Hematopoietic multipotent progenitor cell (in vitro differentiated cells): ENCODE measurements around the gene ALDH3B2. TPM values are rescaled to one million over a fixed set of nuclear protein-coding genes. Genes with fewer than 3 reads are reported as not detected.
"Not testable (repeated sequence)": the region's sequence is repeated elsewhere in the genome, so short reads cannot be mapped to it uniquely, and the experiment has no call there.

ENCODE experiments used
- DNase-seq, 3 donors: peaks; one replicate each; pipeline ENCODE4 v3.0.0-alpha.2; 2011 to 2015; ENCODE audit warnings: low read depth in 2 of 3, low spot score in 2 of 3
- total RNA-seq: library from RNA; depleted of rRNA; stranded (reverse); fragments of >200 nt; gene quantifications from one replicate; pipeline ENCODE4 v1.2.3, GENCODE V29; 2012

Gene ALDH3B2, protein sequence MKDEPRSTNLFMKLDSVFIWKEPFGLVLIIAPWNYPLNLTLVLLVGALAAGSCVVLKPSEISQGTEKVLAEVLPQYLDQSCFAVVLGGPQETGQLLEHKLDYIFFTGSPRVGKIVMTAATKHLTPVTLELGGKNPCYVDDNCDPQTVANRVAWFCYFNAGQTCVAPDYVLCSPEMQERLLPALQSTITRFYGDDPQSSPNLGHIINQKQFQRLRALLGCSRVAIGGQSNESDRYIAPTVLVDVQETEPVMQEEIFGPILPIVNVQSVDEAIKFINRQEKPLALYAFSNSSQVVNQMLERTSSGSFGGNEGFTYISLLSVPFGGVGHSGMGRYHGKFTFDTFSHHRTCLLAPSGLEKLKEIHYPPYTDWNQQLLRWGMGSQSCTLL
- total RNA-seq = under 0.01 TPM

DNA sequence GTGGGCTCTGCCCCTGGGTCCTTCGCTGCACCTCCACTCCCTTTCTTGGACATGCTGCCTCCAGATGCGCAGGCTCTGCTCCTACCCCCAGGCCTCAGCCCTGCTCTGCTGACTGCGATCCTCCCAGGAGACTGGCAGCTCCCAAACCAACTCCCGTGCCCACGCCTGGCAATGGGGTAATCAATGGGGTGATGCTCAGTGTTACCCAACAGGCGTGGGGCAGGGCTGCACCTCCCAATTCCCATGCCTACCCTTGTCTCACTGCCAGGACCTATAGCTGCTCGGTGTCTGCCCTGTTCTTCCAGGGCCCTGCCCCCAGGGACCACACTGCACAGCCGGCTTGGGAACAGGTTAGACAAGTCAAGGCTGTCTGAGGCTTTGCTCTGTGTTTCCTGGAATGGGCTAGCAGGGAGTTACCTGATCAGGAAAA lies at the start of gene ALDH3B2:
ALDH3B2 (minus strand) TSS at position 182 of the 430 bp plus-strand sequence. CDS start 7,688 bp downstream, outside the sequence.
- no peak for DNase-seq

DNA sequence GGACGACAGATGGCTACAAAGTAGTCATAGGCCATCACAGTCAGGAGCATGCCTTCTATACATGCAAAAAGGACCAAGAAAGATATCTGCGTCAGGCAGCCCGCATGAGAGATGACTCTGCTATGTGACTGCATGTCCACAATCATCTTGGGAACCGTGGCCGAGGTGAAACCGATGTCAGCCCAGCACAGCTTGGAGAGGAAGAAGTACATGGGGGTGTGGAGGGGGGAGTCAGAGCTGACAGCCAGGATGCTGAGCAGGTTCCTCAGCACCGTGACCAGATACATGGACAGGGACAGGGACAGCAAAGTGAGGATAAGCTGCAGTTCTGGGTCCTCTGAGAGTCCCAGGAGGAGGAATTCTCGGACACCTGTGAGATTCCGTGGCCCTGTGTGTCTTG lies 48.6 kb upstream of the ALDH3B2 start:
- DNase-seq = not testable (repeated sequence)

DNA sequence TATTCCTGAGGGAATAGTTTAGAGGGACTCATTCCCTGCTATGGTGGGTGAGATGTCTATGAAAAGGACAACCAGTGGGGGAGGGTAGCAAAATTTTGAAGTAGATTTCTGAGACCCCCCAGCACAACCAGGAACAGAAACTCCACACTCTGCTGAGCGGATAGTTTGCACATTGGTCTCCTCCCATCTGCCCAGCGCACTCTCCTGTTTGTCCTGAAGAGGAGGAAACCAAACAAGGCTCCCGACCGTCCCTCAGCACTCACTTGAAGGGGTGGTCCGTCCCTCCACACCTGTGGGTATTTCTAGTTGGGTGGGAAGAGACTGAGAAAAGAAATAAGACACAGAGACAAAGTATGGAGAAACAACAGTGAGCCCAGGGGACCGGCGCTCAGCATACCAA lies 41.8 kb upstream of the ALDH3B2 start:
- DNase-seq = not testable (repeated sequence)

DNA sequence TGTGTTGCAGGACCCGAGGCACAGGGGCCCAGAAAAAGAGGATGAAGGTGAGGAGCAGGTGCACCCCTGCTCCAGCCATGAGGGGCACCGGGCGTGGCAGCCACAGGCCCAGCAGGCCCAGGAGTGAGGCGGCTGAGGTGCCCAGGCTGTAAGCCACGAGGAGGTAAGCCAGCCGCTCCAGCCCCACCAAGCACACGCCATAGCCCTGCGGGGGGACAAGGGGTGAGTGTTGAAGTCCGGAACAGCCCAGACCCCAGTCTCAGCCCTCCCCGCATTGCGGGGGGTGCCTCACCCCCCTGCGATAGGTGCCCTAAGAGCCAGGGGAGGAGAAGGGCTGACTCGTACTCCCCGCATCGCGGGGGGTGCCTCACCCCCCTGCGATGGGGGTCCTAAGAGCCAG lies 41.4 kb upstream of the ALDH3B2 start:
- DNase-seq = not testable (repeated sequence)

DNA sequence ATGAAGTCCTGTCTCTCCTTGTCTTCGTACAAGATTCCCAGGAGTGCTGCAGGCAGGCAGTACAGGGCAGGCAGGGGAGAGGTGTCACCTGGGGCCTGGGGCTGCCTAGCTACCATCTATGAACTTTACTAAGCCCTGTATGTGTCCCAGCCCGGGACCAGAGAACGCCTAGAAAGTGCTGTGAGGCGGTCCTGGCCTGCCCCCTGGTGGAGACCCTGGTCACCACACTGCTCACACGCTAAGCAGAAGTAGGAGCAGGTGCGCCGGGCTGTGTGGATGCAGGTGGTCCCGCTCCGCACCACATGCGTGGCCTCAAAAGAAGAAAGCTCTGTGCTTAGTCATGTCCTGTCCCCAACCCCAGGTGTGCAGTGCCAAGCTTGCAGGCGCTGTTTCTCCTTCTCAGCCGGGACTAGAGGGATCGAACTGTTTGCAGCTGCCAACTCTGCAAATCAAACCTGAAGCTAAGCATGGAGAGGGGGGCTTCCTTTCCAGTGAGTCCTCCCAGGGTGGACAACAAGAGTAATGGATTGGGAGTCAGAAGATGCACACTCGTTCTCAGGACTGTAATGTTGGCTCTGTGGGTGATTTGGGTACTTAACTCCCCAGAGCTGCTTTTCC lies 39.6 kb upstream of the ALDH3B2 start:
- not testable (repeated sequence) for DNase-seq

DNA sequence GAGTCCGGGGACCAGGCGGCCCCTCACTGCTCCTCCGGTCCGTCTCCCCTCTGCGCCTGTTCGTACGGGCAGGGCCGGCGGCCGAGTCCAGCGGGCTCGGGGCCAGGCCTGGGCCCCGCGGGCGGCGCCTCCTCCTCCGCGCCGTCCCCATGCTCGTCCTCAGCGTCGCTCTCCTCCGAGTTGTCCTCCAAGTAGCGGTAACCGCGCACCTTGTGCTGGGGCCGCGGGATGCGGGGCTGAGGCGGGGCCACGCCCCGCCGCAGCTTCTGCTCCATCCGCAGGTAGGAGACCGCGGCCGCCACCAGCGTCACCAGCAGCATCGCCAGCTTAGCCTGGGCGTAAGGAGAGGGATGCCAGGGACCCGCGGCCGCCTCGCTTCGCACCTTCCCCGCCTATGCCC lies 37.3 kb upstream of the ALDH3B2 start:
- not testable (repeated sequence) for DNase-seq

DNA sequence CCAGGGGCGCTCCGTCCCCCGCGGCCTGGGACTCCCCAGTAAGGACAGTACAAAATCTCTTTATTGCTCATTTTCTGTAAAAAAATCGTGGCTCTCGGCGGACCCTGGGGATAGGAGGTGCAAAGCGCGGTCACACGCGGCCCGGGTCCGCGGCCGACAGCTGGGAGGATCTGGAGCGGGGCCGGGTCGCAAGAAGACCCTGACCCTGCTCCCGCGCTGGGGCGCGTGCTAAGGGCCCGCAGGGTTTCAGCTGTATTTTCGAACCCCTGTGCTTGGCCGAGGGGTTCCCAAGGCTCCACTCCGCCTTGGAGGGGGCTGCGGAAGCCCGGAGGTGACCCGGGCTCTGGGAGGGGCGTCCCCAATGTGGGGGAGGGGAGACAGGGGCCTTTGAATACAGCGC lies 36.8 kb upstream of the ALDH3B2 start:
- not testable (repeated sequence) for DNase-seq

DNA sequence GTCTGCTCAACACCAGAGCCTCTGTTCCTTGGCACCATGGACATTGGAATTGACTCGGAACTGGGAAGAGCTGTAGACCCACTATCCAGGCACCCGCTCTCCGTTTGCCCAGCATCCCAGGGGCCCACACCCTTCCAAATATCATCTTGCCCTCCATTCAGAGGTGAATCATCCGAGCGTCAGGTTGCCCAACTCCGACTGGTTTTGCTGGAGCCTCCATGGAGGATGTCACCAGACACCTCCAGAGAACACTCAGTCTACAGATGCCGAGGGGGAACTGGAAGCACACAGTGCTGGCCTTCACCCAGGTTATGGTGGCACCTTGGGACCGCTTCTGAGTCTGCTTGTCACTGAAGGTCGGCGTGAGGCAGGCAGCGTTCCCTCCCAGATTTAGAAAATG lies 35.4 kb upstream of the ALDH3B2 start:
- not testable (repeated sequence) for DNase-seq

DNA sequence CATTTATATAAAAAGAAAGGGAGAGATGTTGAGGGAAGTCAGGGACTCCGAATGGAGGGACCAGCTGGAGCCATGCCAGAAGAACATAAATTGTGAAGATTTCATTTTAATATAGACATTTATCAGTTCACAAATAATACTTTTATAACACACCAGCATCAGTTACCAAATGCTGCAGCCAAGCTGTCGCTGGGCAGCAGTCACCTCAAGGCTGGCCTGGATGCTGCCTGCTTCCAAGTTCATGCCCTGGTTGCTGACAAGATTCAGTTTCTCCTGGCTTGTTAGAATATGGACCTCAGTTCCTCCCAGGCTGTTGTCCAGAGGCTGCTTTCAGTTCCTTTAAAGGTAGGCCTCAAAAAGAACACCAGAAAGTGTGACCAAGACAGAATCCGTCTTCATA lies 30.8 kb upstream of the ALDH3B2 start:
- DNase-seq = no peak

DNA sequence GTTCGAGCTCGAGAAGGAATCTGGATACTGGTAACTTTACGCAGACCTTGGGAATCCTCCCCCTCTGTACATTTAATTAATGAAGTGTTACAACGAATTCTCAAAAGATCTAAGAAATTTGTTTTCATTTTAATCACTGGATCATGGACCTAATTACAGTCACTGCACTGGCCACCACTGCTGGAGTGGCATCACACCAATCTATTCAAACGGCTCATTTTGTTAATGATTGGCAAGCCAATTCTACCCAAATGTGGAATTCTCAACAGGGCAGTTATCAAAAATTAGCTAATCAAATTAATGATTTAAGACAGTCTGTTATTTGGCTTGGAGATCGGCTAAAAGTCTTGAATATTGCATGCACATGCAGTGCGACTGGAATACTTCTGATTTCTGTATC lies 30.1 kb upstream of the ALDH3B2 start:
- no peak for DNase-seq

DNA sequence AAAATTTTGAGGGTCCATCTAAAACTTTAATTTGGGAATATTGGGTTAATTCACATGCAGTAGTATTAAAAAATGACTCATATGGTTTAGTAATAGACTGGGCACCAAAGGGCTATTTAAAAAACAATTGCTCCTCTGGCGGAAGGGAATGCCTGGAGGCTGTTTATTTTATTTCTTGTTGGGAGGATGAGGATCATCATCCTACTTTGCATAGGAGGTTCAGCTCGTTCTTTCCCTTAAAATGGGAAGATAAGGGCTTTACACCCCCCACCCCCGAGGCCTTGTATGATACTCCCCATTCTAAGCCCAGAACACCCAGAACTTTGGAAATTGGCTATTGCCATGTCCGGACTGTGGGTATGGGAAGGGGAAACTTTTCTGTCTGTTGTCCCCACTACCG lies 29.3 kb upstream of the ALDH3B2 start:
- DNase-seq = not testable (repeated sequence)

DNA sequence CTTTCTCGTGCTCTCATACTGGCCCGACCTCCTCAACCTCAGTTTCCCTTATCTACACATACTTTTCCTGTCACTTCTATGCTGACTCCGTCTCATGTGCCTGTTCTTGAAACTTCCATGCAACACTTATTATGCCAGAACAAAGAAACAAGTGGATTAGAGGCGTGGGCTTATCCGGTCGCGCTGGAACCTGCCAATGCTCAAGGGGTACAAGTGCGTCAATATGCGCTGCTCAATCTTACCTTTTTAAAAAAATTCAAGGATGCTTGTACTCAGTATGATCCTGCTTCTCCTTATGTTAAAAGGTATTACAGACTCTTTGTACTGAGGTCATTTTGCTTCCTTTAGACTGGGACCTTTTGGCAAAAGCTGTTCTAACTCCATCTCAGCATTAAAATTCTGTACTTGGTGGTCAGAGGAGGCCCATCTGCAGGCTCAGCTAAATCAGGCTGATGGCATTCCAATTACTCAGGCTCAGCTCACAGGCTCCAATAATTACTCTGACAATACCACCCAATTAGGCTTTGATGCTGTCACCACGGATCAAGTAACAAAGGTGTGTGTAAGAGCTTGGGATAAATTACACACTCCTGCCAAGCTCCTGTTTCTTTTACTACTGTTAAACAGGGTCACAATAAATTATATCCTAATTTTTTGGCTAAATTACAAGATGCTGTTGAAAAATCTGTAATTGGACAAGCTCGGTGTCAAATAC lies 26.3 kb upstream of the ALDH3B2 start:
- DNase-seq = no peak

DNA sequence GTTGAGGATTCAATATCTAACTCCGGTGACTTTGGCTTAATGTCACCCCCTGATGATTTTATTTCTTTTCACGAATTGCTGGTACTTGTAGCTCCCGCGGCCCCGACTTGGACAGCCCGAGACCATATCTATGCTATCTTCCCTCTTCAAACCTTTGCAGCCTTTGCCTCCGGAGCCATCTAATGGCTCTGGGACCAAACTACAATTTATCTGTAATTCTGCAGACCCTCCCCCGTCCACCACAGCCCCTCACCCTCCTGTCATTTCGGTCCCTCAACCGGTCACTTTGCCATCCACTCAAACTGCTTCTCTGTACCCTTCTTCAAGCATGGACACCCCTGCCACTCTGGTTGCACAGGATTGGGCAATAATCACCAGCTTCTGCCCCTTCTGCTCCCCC lies 25.7 kb upstream of the ALDH3B2 start:
- no peak for DNase-seq

DNA sequence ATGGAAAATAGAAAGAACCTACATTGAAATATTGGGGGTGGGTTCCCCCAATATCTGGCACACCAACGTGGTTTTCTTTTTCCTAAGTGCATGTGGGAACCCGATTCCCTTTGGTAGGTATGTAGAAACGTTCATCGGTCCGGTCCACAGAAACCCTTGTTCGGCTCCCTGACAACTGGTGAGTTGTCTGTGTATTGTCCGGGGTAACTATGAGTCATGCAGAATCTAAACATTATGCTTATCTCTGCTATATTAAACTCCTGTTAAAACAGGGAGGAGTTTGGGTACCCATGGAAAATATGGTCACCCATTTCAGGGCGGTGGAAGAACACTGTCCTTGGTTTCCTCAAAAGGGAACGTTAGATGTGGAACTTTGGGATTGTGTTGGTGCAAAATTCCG lies 25.1 kb upstream of the ALDH3B2 start:
- no peak for DNase-seq

DNA sequence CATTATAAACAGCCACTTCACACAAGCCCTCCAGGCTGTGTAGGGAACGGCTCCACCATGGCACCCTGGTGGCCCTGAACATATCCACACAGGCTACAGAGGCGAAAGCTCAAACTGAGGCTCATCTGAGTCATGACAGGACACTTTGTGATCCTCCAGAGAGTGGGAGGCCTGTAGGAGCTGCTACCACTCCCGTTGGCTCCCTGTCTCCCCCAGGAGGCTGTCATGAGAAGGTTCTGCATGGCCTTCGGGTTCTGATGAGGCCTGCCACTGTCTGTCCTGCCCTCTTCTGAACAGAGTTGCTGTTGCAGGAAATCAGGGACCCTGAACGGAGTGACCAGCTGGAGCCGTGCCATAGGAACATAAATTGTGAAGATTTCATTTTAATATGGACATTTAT lies 23.8 kb upstream of the ALDH3B2 start:
- no peak for DNase-seq

DNA sequence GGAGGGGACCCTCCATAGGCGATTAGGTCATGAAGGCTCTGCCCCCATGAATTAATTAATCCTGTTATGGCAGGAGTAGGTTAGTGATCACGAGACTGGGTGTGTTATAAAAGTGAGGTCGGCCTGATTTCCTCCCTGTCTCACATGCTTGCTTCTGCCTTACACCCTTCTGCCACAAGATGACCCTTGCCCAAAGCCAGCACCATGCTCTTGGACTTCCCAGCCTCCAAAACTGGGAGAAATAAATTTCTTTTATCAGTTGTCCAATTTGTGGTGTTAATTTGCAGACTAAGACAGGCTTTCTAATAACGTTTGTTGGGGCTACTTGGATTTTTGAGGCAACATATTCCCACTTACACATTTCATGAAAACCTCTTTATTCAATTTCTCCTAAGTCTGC lies 23.4 kb upstream of the ALDH3B2 start:
- no peak for DNase-seq

DNA sequence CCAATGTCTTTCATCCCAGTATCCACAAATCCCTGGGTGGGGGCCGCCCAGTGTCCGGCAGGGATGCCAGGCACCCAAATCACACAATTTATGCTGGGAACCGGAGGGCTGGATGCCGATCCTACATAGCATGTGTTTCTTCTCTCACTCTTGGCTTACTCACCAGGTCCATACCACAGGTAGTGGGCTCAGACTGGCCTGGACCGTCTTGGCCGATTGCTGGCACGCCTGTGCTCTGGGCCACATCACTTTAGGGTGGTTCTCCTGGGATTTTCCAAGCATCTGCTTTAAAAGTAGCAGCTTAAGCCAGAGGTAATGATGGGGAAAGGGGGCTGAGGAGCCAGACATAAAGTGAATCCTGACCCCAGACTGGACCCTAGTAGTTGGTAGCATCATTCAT lies 22.6 kb upstream of the ALDH3B2 start:
- no peak for DNase-seq

DNA sequence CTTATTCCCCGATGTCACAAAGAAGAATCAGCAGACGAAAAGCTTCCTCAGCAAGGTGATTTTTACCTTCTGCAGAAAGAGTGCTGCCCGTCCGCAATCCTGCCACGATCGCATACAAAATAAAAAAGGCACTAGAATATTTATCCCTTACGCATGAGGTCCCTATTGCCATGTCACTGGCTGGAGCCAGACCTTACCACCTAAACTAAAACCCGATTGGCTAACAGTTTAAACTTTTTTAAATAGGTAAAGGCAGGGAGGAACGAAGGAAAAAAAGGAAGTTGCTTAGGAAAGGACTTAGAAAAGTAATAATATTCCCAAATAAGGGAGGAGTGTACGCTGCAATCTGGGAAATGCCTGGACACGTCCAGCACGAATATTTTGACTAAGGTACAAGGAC lies 21.2 kb upstream of the ALDH3B2 start:
- DNase-seq = no peak

DNA sequence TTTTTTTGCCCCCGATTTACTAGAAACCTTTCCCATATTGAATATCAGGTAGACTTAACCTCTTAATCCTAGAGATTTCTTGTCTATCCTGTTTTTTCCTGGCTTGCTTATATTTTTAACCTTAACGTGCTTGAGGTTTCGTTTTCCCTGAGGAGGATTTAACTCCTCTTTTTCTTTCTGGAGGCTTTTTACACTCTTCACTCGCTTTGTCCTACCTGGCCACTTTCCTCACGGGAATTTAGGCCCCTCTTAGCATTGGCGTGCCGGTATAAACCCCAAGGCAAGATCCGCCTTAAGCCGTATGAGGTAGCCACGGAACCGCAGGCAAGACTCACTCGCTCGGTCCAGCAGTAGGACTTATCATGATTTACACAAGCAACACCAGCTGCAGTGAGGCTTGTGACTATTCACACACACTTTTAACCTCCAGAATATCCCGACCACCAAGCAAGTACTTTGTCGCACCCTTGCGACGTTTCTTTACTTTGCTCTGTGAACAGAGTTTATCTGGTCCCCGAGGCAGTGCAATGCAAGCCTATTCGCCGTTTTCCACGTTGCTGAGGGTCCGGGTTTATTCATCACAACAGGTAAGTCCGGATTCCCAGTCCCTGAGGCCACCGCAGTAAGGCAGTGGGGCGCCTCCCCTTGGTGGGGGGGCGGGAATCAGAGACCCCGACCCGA lies 20.6 kb upstream of the ALDH3B2 start:
- DNase-seq = no peak

DNA sequence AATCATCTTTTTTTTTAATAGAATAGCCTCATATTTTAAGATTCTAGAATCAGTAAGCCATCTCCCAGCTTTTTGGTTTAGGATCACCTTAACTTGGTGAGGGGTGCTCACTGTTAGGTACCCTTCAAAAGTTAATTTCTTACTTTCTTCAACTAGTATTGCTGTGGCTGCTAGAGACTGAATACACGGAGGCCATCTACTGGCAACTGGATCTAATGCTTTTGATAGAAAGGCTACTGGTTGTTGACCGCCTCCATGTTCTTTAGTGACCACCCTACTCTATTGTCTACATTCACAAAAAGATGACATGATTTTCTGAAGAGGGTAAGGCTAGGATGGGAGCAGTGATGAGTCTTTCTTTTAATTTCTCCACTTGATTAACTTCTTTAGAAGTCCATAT lies 16.7 kb upstream of the ALDH3B2 start:
- no peak for DNase-seq

DNA sequence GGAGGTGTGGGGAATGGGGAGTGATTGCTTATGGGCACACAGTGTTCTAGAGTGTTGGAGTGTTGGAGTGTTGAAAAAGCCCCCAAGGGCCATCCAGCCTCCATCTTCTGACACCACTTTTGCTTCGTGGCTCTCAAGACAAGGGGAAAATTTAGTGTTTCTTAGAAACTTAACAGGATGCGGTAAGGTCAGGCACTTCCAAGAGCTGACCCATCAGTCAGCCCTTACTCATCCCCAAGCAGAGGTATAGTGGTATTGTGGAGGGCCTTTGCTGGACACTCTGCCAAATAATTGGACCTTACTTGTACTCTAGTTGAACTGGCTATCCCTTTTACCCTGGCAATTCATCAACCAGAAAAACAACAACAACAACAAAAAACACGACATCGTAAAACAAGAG lies 14.8 kb upstream of the ALDH3B2 start:
- no peak for DNase-seq
